WTC11 (cell line): ENCODE data around the gene OPN1SW. TPM values are rescaled to one million over a fixed set of nuclear protein-coding genes. Genes with fewer than 3 reads are reported as not detected.

Experiments used
- ATAC-seq: fragments of 200-7000 bp; cut with Tn5 transposase; 2 replicates; pipeline ENCODE4 v1.10.0; 2021; ENCODE audit warnings: mild to moderate bottlenecking, moderate library complexity
- CTCF ChIA-PET: fragments of 300-600 bp; sonication (Branson Sonifier 250); formaldehyde crosslinking; loops from one replicate; lab custom pipeline; 2021; ENCODE audit warnings: antibody characterized with exemption; lab: Charles Lee
- POLR2A ChIA-PET: fragments of 350-600 bp; sonication (Branson Sonifier 250); formaldehyde crosslinking; loops from one replicate; lab custom pipeline; 2021; ENCODE audit warnings: antibody characterized with exemption; lab: Charles Lee
- DNase-seq: peaks from one replicate; pipeline ENCODE4 v3.0.0; 2021; ENCODE audit warnings: low spot score
- H3K27ac Mint-ChIP-seq: 2 replicates; pipeline ENCODE4 v1.8.0; 2021; ENCODE audit warnings: mixed read lengths
- H3K27me3 Mint-ChIP-seq: 2 replicates; pipeline ENCODE4 v1.8.0; 2021; ENCODE audit warnings: low read depth, mild to moderate bottlenecking, moderate library complexity, mixed read lengths
- H3K36me3 Mint-ChIP-seq: 2 replicates; pipeline ENCODE4 v1.8.0; 2021; ENCODE audit warnings: mixed read lengths
- H3K4me1 Mint-ChIP-seq: 2 replicates; pipeline ENCODE4 v1.8.0; 2022; ENCODE audit warnings: mixed read lengths
- H3K4me3 Mint-ChIP-seq: 2 replicates; pipeline ENCODE4 v1.8.0; 2021; ENCODE audit warnings: mild to moderate bottlenecking, moderate library complexity, mixed read lengths
- H3K9me3 Mint-ChIP-seq: 2 replicates; pipeline ENCODE4 v1.8.0; 2021; ENCODE audit warnings: mixed read lengths
- ATF1 ChIP-seq: sonication (generic); formaldehyde crosslinking; IDR thresholded peaks from 2 replicates; pipeline ENCODE4 v1.8.1; 2023; ENCODE audit warnings: mild to moderate bottlenecking, moderate library complexity, missing genetic modification reagents
- CDX4 ChIP-seq: fragments of 250-450 bp; sonication (Bioruptor Pico); IDR thresholded peaks from 2 replicates; pipeline ENCODE4 v1.9.0; 2021; ENCODE audit warnings: moderate library complexity, mild to moderate bottlenecking, inconsistent platforms, borderline replicate concordance
- CREM ChIP-seq: sonication (generic); formaldehyde crosslinking; IDR thresholded peaks from 2 replicates; pipeline ENCODE4 v1.8.1; 2022; ENCODE audit warnings: mild to moderate bottlenecking, missing genetic modification reagents, moderate library complexity
- E2F4 ChIP-seq: sonication (generic); formaldehyde crosslinking; IDR thresholded peaks from 2 replicates; pipeline ENCODE4 v1.8.1; 2022; ENCODE audit warnings: low read depth, mild to moderate bottlenecking, moderate library complexity, missing genetic modification reagents, borderline replicate concordance
- EMX1 ChIP-seq: fragments of 250-450 bp; sonication (Bioruptor Pico); IDR thresholded peaks from 2 replicates; pipeline ENCODE4 v1.8.0; 2021; ENCODE audit warnings: mild to moderate bottlenecking
- GABPB1 ChIP-seq: sonication (generic); formaldehyde crosslinking; IDR thresholded peaks from 2 replicates; pipeline ENCODE4 v1.8.1; 2023; ENCODE audit warnings: mild to moderate bottlenecking, missing genetic modification reagents
- GTF2I ChIP-seq: fragments of 250-450 bp; sonication (Bioruptor Pico); conservative IDR thresholded peaks from 2 replicates; pipeline ENCODE4 v1.4.0; 2021; ENCODE audit warnings: mild to moderate bottlenecking
- IRF2 ChIP-seq: sonication (generic); formaldehyde crosslinking; IDR thresholded peaks from 2 replicates; pipeline ENCODE4 v1.8.0; 2022; ENCODE audit warnings: low read depth, missing genetic modification reagents, borderline replicate concordance
- JUN ChIP-seq: sonication (generic); formaldehyde crosslinking; IDR thresholded peaks from 2 replicates; pipeline ENCODE4 v1.8.0; 2023; ENCODE audit warnings: mild to moderate bottlenecking, missing genetic modification reagents
- PRRX2 ChIP-seq: fragments of 250-450 bp; sonication (Bioruptor Pico); IDR thresholded peaks from 2 replicates; pipeline ENCODE4 v1.8.0; 2021; ENCODE audit warnings: mild to moderate bottlenecking
- RELA ChIP-seq: sonication (generic); formaldehyde crosslinking; IDR thresholded peaks from 2 replicates; pipeline ENCODE4 v1.8.1; 2022; ENCODE audit warnings: missing genetic modification reagents, mild to moderate bottlenecking, borderline replicate concordance
- SMAD4 ChIP-seq: sonication (generic); formaldehyde crosslinking; IDR thresholded peaks from 2 replicates; pipeline ENCODE4 v1.8.0; 2022; ENCODE audit warnings: mild to moderate bottlenecking, missing genetic modification reagents
- TEAD1 ChIP-seq: sonication (generic); formaldehyde crosslinking; IDR thresholded peaks from 2 replicates; pipeline ENCODE4 v1.8.0; 2022; ENCODE audit warnings: mild to moderate bottlenecking, missing genetic modification reagents
- ZBTB21 ChIP-seq: sonication (generic); formaldehyde crosslinking; IDR thresholded peaks from 2 replicates; pipeline ENCODE4 v1.8.1; 2023; ENCODE audit warnings: mild to moderate bottlenecking, missing genetic modification reagents, borderline replicate concordance
- ZSCAN18 ChIP-seq: fragments of 250-450 bp; sonication (Bioruptor Pico); IDR thresholded peaks from 2 replicates; pipeline ENCODE4 v2.1.2; 2022; ENCODE audit warnings: mild to moderate bottlenecking, moderate library complexity
- total RNA-seq: library from RNA; stranded (reverse); gene quantifications from 3 replicates; pipeline ENCODE4 v1.2.3, GENCODE V29; 2021
- TF ChIP-seq, protein P1 (sequence below): sonication (generic); formaldehyde crosslinking; IDR thresholded peaks from 2 replicates; pipeline ENCODE4 v1.8.0; 2022; ENCODE audit warnings: mild to moderate bottlenecking, missing genetic modification reagents
- TF ChIP-seq, protein P2 (sequence below): sonication (generic); formaldehyde crosslinking; IDR thresholded peaks from 2 replicates; pipeline ENCODE4 v1.8.1; 2023; ENCODE audit warnings: mild to moderate bottlenecking, missing genetic modification reagents, moderate library complexity
- TF ChIP-seq, protein P3 (sequence below): sonication (generic); formaldehyde crosslinking; IDR thresholded peaks from 2 replicates; pipeline ENCODE4 v1.8.1; 2022; ENCODE audit warnings: missing genetic modification reagents, borderline replicate concordance
- TF ChIP-seq, protein P4 (sequence below): fragments of 250-450 bp; sonication (Bioruptor Pico); IDR thresholded peaks from 2 replicates; pipeline ENCODE4 v1.9.0; 2021; ENCODE audit warnings: mild to moderate bottlenecking

Gene OPN1SW
- total RNA-seq, 1 experiment from 2014 or later, result not detected

DNA sequence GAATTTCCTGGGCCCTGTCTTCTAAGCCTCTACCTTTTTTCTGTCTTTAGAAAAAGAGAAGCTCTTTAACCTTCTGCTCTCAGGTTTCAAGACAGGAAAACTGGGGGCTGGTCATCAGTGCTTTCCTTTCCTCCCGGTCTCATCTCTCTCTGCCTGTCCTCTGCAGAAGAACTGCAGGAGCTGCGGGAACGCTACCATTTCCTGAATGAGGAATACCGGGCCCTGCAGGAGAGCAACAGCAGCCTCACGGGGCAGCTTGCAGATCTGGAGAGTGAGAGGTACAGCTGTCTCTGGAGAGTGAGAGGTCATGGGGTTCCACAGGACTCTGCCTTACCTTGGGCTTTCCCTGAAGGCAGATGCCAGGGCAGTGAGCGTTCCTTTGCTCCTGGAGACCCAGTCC is 28.9 kb upstream of the OPN1SW start:
- Mint-ChIP-seq H3K27ac (peak overlapping the region; percentile 72), H3K4me1 (peaks cover 8% of the 10 kb centered on the region)

GRCh38 chr7:128801667-128802418 is 26.2 kb upstream of the OPN1SW start:
- ATAC-seq, result no peak
- H3K36me3 Mint-ChIP-seq, result peaks cover 42% of the 10 kb centered on the region
- no peak overlapping the region for H3K4me3 Mint-ChIP-seq
- peaks cover 14% of the 10 kb centered on the region for H3K4me1 Mint-ChIP-seq
- no peaks in the 10 kb centered on the region for H3K27me3 Mint-ChIP-seq
- DNase-seq, result no peak
- ChIA-PET CTCF (interaction anchor here (1.7 kb wide), 1 partner anchor 33 kb away, joined by 3 read pairs; no protein-coding TSS in a partner anchor), POLR2A (no interaction called here)
- TF ChIP-seq, protein P1, sequence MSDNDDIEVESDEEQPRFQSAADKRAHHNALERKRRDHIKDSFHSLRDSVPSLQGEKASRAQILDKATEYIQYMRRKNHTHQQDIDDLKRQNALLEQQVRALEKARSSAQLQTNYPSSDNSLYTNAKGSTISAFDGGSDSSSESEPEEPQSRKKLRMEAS (CRISPR knock-in tag), result no peak
- no peak overlapping the region for H3K27ac Mint-ChIP-seq
- H3K9me3 Mint-ChIP-seq, result peaks cover 3% of the 10 kb centered on the region; the same call in 1 of the 2 replicates

More for the DNA sequence above, 28.9 kb upstream of the OPN1SW start:
- ChIA-PET CTCF (interaction anchor here (0.7 to 1.1 kb wide), 5 partner anchors 10 to 107 kb away, joined by 3 to 4 read pairs (median 3); partner anchors contain the start of gene KCP), POLR2A (interaction anchor here (0.5 to 1.4 kb wide), 2 partner anchors 12 to 229 kb away, joined by 3 to 6 read pairs; no protein-coding TSS in a partner anchor)
- ATAC-seq (peak; percentile 77), DNase-seq (no peak)
- no peaks in the 10 kb centered on the region for H3K9me3 Mint-ChIP-seq
- H3K4me3 Mint-ChIP-seq, result no peak overlapping the region
- H3K27me3 Mint-ChIP-seq, result no peaks in the 10 kb centered on the region
- H3K36me3 Mint-ChIP-seq, result peaks cover 34% of the 10 kb centered on the region
- TF ChIP-seq ZSCAN18 (CRISPR knock-in tag) (no peak), TEAD1 (no peak)
- TF ChIP-seq, all 79 proteins: peak for 0

GRCh38 chr7:128801003-128801402 is 25.4 kb upstream of the OPN1SW start:
- Mint-ChIP-seq H3K27me3 (no peaks in the 10 kb centered on the region), H3K9me3 (peaks cover 3% of the 10 kb centered on the region; the same call in 1 of the 2 replicates)
- DNase-seq, result no peak
- TF ChIP-seq SMAD4 (CRISPR knock-in tag), result no peak
- no peak for TF ChIP-seq EMX1 (CRISPR knock-in tag)
- no peak for TF ChIP-seq ATF1 (CRISPR knock-in tag)
- no peak for TF ChIP-seq IRF2 (CRISPR knock-in tag)
- TF ChIP-seq JUN (CRISPR knock-in tag), result no peak
- TF ChIP-seq PRRX2, result no peak
- TF ChIP-seq, protein P2, sequence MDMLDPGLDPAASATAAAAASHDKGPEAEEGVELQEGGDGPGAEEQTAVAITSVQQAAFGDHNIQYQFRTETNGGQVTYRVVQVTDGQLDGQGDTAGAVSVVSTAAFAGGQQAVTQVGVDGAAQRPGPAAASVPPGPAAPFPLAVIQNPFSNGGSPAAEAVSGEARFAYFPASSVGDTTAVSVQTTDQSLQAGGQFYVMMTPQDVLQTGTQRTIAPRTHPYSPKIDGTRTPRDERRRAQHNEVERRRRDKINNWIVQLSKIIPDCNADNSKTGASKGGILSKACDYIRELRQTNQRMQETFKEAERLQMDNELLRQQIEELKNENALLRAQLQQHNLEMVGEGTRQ, result no peak
- TF ChIP-seq ZBTB21 (CRISPR knock-in tag), result no peak
- TF ChIP-seq GABPB1 (CRISPR knock-in tag), result no peak
- TF ChIP-seq TEAD1, result no peak
- TF ChIP-seq CREM, result no peak
- TF ChIP-seq GTF2I (CRISPR knock-in tag), result no peak
- TF ChIP-seq E2F4, result no peak
- TF ChIP-seq, protein P3, sequence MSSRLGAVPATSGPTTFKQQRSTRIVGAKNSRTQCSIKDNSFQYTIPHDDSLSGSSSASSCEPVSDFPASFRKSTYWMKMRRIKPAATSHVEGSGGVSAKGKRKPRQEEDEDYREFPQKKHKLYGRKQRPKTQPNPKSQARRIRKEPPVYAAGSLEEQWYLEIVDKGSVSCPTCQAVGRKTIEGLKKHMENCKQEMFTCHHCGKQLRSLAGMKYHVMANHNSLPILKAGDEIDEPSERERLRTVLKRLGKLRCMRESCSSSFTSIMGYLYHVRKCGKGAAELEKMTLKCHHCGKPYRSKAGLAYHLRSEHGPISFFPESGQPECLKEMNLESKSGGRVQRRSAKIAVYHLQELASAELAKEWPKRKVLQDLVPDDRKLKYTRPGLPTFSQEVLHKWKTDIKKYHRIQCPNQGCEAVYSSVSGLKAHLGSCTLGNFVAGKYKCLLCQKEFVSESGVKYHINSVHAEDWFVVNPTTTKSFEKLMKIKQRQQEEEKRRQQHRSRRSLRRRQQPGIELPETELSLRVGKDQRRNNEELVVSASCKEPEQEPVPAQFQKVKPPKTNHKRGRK (CRISPR knock-in tag), result no peak
- TF ChIP-seq CDX4 (CRISPR knock-in tag), result no peak
- TF ChIP-seq RELA (CRISPR knock-in tag), result no peak
- TF ChIP-seq, protein P4, sequence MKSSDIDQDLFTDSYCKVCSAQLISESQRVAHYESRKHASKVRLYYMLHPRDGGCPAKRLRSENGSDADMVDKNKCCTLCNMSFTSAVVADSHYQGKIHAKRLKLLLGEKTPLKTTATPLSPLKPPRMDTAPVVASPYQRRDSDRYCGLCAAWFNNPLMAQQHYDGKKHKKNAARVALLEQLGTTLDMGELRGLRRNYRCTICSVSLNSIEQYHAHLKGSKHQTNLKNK, result no peak
- TF ChIP-seq, all 79 proteins: peak for 0
- ATAC-seq, result no peak
- CTCF ChIA-PET, result interaction anchor here (1.7 kb wide), 1 partner anchor 34 kb away, joined by 3 read pairs; no protein-coding TSS in a partner anchor
- no peak overlapping the region for H3K27ac Mint-ChIP-seq
- no peak overlapping the region for H3K4me3 Mint-ChIP-seq
- H3K4me1 Mint-ChIP-seq, result peaks cover 15% of the 10 kb centered on the region
- H3K36me3 Mint-ChIP-seq, result peaks cover 40% of the 10 kb centered on the region
- POLR2A ChIA-PET, result no interaction called here
